ENCODE measurements around the gene NR2F2.

The NR2F2 gene

DNA sequence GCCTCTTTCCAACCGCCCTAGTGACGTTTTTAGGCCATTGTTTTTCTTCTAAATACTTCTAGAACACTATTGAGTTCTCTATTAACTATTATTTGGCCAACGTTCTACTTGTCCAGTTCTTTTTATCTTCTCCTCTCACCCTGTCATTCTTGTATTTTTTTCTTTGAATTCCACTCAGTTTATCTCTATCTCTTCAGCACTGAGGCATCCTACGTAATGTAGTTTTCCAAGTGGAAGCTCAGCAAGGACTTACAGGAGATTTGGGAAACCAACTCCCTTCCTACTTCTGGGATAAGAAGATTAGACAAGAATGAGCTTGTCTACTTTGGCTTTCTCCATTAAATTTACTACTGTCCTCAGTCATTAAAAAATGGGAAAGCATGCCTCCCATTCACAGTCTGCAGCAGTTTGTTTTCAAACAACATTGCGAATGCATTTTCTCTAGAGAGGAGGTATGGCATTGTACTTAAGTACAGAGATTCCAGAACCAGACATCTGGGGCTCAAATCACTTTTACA lies 21.3 kb upstream of the NR2F2 start:
- Mint-ChIP-seq H3K4me3 (no peak overlapping the region), H3K27ac (no peak overlapping the region), H3K4me1 (ENCODE audit: low read depth) (no peaks in the 10 kb centered on the region), H3K27me3 (peaks cover 29% of the 10 kb centered on the region), H3K36me3 (ENCODE audit: low read depth) (no peaks in the 10 kb centered on the region), H3K9me3 (no peaks in the 10 kb centered on the region)
- no peak for DNase-seq

DNA sequence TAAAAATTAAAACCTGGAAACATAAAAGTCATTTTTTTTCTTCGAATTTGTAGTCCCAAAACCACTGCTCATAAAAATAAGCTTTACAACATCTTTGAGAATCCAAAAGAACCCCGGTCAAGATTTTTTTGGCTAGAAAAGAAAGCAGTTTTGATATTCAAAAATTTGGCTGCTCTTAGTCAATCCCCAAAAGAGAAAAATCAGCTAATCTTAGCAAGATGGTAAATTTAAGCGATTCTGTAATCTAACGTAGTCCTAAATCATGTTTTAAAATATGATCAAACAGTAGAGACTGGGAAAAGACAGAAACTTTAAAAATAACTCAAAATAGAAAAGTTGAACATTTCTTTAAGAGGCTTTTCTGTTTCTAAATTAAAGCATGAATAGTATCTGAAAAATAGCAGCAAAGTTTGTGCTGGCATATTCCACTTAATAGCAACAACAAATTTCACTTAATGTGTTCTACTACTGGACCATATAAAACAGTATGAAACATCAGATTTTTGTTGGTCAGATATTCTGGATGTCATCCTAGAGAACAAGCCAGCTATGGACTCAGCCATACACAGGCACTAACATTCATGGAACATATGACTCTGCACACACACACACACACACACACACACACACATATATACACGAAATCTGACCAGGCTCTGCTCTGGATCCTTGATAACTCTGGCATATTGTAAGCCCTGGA lies 19.1 kb upstream of the NR2F2 start:
- Mint-ChIP-seq H3K4me1 (ENCODE audit: low read depth) (no peaks in the 10 kb centered on the region), H3K9me3 (no peaks in the 10 kb centered on the region), H3K27me3 (peaks cover 43% of the 10 kb centered on the region), H3K27ac (no peak overlapping the region), H3K4me3 (no peak overlapping the region), H3K36me3 (ENCODE audit: low read depth) (no peaks in the 10 kb centered on the region)
- DNase-seq, result no peak

- no peak for DNase-seq
- Mint-ChIP-seq H3K27me3 (peaks cover 47% of the 10 kb centered on the region), H3K27ac (no peak overlapping the region), H3K4me1 (ENCODE audit: low read depth) (no peaks in the 10 kb centered on the region), H3K9me3 (no peaks in the 10 kb centered on the region), H3K36me3 (ENCODE audit: low read depth) (no peaks in the 10 kb centered on the region), H3K4me3 (no peak overlapping the region)
These were observed 18.6 kb upstream of the NR2F2 start for GRCh38 chr15:96311956-96312294.

DNA sequence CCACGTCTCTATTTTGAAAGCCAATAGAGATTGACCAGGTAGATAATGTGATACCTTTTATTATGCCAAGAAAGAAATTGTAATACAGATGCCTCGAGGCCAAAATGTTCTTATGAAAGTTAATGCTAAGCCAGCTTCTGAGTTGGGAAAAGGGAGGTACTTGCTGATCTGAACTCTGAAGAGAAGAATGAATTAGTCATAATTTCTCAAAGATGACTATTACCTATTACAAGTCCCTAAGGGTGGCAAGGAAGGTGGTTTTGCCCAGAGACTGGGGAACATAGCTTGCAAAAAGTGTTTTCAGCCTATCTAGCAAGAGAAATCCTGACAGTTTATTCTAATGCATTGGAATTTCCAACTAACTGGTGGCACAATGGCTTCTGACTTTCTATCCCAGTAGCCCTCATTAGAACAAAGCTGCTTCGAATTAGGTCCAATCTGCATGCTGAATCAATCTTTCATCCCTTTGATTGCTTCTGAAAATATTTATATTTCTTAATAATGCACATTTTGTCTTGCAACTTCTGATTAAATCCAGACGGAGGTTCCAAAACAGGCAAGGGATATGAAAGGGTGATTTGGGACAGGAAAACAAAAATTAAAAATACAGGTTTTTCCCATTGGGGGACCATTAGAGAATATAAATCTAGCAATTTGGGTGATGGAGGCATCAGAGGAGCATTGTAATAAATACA lies 17.7 kb upstream of the NR2F2 start:
- no peak overlapping the region for H3K4me3 Mint-ChIP-seq
- no peaks in the 10 kb centered on the region for H3K4me1 Mint-ChIP-seq (ENCODE audit: low read depth)
- no peaks in the 10 kb centered on the region for H3K9me3 Mint-ChIP-seq
- no peak overlapping the region for H3K27ac Mint-ChIP-seq
- H3K27me3 Mint-ChIP-seq, result peaks cover 52% of the 10 kb centered on the region
- no peaks in the 10 kb centered on the region for H3K36me3 Mint-ChIP-seq (ENCODE audit: low read depth)
- DNase-seq, result no peak

DNA sequence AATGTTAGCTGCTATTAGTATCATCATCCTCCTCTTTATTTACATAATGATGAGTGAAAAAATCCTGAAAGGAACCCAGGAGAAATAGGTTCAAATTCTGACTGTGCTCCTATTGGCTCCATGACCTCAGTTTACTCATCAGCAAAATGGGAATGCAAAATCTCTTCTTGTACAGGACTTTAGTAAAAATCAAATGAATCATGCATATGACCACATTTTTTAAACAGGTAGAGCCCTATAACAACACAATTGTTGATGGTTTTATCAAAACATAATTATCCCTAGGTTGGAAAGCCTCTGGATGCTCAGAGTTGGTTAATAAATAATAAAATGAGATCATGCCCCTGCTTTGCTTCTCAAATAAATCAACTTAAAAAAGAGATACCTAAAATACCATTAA lies 16.0 kb upstream of the NR2F2 start:
- no peak for DNase-seq
- no peak overlapping the region for H3K4me3 Mint-ChIP-seq
- no peak overlapping the region for H3K27ac Mint-ChIP-seq
- no peaks in the 10 kb centered on the region for H3K4me1 Mint-ChIP-seq (ENCODE audit: low read depth)
- no peaks in the 10 kb centered on the region for H3K9me3 Mint-ChIP-seq
- H3K27me3 Mint-ChIP-seq, result peaks cover 55% of the 10 kb centered on the region
- no peaks in the 10 kb centered on the region for H3K36me3 Mint-ChIP-seq (ENCODE audit: low read depth)

DNA sequence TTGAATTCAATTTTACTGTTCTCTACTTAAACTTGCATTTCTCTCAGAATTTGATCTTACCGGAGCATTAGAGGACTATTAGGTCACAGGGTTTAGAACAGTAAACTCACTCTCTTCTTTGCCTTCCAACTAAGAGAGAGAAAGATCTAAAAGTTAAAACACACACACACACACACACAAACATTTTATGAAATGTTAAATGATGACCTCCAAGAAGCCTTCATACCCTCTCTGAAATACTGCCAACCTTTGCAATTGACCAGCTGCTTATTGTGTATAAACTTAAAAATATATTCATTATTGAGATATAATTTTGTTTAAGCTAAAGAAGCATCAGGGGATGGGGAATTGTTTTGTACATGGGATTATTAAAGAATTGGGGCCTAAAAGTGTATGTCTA lies 15.5 kb upstream of the NR2F2 start:
- peaks cover 57% of the 10 kb centered on the region for H3K27me3 Mint-ChIP-seq
- no peaks in the 10 kb centered on the region for H3K9me3 Mint-ChIP-seq
- no peak overlapping the region for H3K27ac Mint-ChIP-seq
- no peak for DNase-seq
- no peak overlapping the region for H3K4me3 Mint-ChIP-seq
- no peaks in the 10 kb centered on the region for H3K36me3 Mint-ChIP-seq (ENCODE audit: low read depth)
- no peaks in the 10 kb centered on the region for H3K4me1 Mint-ChIP-seq (ENCODE audit: low read depth)

DNA sequence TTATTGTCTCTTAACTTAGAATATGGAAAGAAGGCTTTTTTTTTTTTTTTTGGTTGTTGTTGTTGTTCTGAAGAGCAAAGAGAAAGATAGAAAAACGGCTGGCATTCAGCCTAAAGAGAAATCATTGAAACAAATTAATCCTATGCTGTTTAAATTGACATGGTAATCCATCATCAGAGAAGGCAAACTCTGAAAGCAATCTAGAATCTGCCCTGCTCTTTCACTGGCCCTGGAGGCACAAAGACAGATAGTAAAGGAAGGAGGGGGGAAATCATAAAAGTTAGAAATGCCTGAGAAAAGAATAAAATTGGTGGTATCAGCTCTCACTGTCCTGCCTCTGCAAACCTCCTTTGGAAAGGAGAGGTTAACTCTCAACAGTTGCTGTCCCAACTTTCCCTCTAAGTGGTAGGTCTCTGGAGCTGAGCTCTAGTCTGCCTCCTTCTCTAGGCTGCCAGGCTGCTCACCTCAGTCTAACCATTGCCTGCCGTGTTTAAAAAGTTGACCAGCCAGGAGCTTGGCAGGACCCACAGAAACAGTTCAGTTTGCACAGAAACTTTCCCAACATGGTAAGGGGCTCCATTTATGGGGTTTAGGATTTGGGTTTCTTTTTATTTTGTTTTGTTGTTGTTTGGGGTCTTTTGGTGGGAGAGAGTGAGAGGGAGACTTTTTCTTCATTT lies 13.4 kb upstream of the NR2F2 start:
- H3K27me3 Mint-ChIP-seq, result peaks cover 71% of the 10 kb centered on the region
- H3K9me3 Mint-ChIP-seq, result no peaks in the 10 kb centered on the region

DNA sequence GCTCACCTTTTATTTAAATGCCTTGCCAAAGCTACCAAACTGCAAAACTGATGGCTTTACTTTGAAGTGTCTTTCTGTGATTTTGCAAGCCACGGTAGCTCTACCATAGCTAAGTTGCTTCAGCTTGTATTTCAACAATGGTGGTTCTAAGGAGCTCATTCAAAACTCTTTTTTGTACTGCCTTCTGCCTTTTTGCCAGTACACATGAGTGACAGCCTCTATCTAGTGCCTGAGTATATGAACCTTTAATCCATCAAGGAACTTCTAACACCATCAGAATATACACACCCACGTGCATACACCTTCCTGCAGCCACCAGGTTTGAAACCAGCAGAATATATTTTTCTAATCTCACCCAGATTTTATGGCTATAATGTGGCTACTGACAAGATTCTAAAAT lies 10.4 kb upstream of the NR2F2 start:
- Mint-ChIP-seq H3K4me1 (ENCODE audit: low read depth) (peaks cover 3% of the 10 kb centered on the region), H3K36me3 (ENCODE audit: low read depth) (no peaks in the 10 kb centered on the region), H3K4me3 (no peak overlapping the region), H3K27me3 (peaks cover 71% of the 10 kb centered on the region), H3K9me3 (no peaks in the 10 kb centered on the region), H3K27ac (no peak overlapping the region)
- no peak for DNase-seq

More for the DNA sequence above, 13.4 kb upstream of the NR2F2 start:
- Mint-ChIP-seq H3K36me3 (ENCODE audit: low read depth) (no peaks in the 10 kb centered on the region), H3K27ac (no peak overlapping the region), H3K4me3 (no peak overlapping the region), H3K4me1 (ENCODE audit: low read depth) (no peaks in the 10 kb centered on the region)
- DNase-seq, result no peak

DNA sequence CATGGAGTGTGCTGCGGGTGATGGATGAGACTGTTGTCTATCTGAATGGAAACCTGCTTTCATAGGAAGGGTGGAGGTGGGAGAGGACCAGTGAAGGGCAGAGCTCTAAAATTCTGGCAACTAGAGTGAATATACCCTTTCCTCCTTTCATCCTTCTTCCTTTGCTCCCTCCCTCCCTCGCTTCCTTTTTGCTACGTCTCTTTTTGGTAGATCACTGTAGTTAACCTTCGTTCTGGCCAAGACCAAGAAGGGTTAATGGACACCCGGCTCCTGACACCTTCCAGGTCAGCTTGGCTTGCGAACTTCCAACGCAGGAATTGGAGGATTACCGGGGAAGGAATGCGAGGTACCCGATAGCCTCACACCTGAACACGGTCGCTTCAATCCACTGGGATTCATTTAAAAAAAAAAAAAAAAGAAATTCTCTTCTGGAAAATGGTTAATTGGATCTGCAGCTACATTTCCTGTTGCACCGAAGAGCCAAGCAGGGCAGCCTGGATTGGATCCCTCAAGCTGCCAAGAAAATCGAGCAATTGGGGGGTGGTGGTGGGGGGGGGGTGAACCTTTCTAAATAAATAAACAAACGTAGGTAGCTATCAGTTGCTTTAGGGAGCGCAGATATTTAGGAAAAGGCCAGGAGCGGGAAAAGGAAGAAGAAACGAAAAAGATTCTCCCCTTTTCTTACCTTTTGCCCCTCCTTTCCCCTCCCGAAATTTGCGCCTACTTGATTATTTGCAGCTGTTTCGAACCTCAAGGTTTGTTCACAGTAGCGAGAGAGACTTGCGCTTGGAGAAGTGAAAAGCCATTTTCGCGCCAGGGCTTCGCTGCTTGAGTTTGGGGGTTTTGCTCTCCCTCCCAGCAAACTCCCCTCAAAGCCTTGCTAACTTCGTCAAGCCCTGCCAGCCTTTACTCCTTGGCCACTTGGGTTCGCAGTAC lies 9.5 kb upstream of the NR2F2 start:
- DNase-seq, result no peak
- Mint-ChIP-seq H3K4me3 (no peak overlapping the region), H3K36me3 (ENCODE audit: low read depth) (no peaks in the 10 kb centered on the region), H3K4me1 (ENCODE audit: low read depth) (peaks cover 3% of the 10 kb centered on the region), H3K27ac (no peak overlapping the region), H3K27me3 (peaks cover 74% of the 10 kb centered on the region), H3K9me3 (no peaks in the 10 kb centered on the region)

GRCh38 chr15:96321639-96322535 lies 8.6 kb upstream of the NR2F2 start:
- Mint-ChIP-seq H3K4me3 (no peak overlapping the region), H3K36me3 (ENCODE audit: low read depth) (no peaks in the 10 kb centered on the region), H3K9me3 (no peaks in the 10 kb centered on the region), H3K27me3 (peaks cover 79% of the 10 kb centered on the region), H3K27ac (no peak overlapping the region), H3K4me1 (ENCODE audit: low read depth) (peaks cover 4% of the 10 kb centered on the region)
- DNase-seq, result no peak

- no peak overlapping the region for H3K4me3 Mint-ChIP-seq
These were observed 7.8 kb upstream of the NR2F2 start for GRCh38 chr15:96322536-96323318.

GRCh38 chr15:96323319-96324145 lies 7.0 kb upstream of the NR2F2 start:
- Mint-ChIP-seq H3K36me3 (ENCODE audit: low read depth) (no peaks in the 10 kb centered on the region), H3K4me1 (ENCODE audit: low read depth) (peaks cover 7% of the 10 kb centered on the region), H3K4me3 (no peak overlapping the region), H3K9me3 (no peaks in the 10 kb centered on the region), H3K27me3 (peaks cover 89% of the 10 kb centered on the region), H3K27ac (no peak overlapping the region)
- DNase-seq, result no peak

More at GRCh38 chr15:96322536-96323318, 7.8 kb upstream of the NR2F2 start:
- Mint-ChIP-seq H3K36me3 (ENCODE audit: low read depth) (no peaks in the 10 kb centered on the region), H3K27me3 (peaks cover 81% of the 10 kb centered on the region), H3K27ac (no peak overlapping the region), H3K4me1 (ENCODE audit: low read depth) (peaks cover 7% of the 10 kb centered on the region), H3K9me3 (no peaks in the 10 kb centered on the region)
- DNase-seq, result no peak
